Measurements from ENCODE around the gene RTN4RL1. TPM values are rescaled to one million over a fixed set of nuclear protein-coding genes. Genes with fewer than 3 reads are reported as not detected.
A peak's percentile ranks its signal among the peaks of the same experiment; 100 is the strongest.
"Not testable (repeated sequence)": the region's sequence is repeated elsewhere in the genome, so short reads cannot be mapped to it uniquely, and the experiment has no call there.

The RTN4RL1 gene
- polyA plus RNA-seq, 1 donor (not counting 4 experiments of a cell fraction or from before 2014, with no cell fraction given) = 2.3 TPM

DNA sequence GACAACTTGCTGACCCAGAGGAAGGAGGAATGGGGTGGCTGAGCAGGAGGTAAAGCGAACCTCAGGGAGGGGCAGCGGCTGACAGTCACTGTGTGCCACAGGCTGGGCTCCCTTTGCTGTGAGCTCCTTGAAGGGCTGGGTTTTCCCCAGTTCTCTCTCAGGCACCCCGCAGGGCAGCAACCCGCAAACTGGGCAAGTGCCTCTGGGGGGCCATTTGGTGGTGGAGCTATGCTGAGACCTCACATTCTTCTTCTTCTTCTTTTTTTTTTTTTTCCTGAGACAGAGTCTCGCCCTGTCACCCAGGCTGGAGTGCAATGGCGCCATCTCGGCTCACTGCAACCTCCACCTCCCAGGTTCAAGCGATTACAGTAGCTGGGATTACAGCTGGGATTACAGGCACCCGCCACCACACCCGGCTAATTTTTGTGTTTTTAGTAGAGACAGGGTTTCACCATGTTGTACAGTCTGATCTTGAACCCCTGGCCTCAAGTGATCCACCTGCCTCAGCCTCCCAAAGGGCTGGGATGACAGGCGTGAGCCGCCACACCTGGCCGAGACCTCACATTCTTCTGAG lies 42.3 kb downstream of the RTN4RL1 start:
- H3K36me3 ChIP-seq (ENCODE audit: control insufficient read depth in 2 of 2, extremely low read depth in 1 of 2, insufficient read depth in 2 of 2, low read length in 2 of 2); H4K20me1 ChIP-seq (ENCODE audit: control insufficient read depth, extremely low read depth, insufficient read depth, low read length); H3K9me3 ChIP-seq (ENCODE audit: control insufficient read depth, low read depth, low read length); dilution Hi-C loops (cut with MboI; ENCODE audit: extremely low pct_ligation_motif_present, low sequenced_read_pairs); H3K9me1 ChIP-seq (ENCODE audit: control insufficient read depth, extremely low read depth, insufficient read depth, low read length); DNase-seq (ENCODE audit: low read depth, low spot score); H3K9ac ChIP-seq (ENCODE audit: control insufficient read depth, extremely low read depth, insufficient read depth, low read length); H3K27me3 ChIP-seq (ENCODE audit: control insufficient read depth, extremely low read depth, insufficient read depth, low read length); H3K27ac ChIP-seq (ENCODE audit: control insufficient read depth, insufficient read depth, low read length); H2AFZ ChIP-seq (ENCODE audit: control insufficient read depth, low read length); FAIRE-seq; H3K4me2 ChIP-seq (ENCODE audit: control insufficient read depth, extremely low read depth, insufficient read depth, low read depth, low read length); H3K79me2 ChIP-seq (ENCODE audit: control insufficient read depth, insufficient read depth, low read length); H3K4me3 ChIP-seq (ENCODE audit: control insufficient read depth in 2 of 3, extremely low read depth in 1 of 3, insufficient read depth in 2 of 3, low read depth in 1 of 3, low read length in 3 of 3): not testable (repeated sequence)
- peaks cover 23% of the 10 kb centered on the region for H3K4me1 ChIP-seq (ENCODE audit: control insufficient read depth, extremely low read depth, insufficient read depth, low read length)

- no peaks in the 10 kb centered on the region for H3K9me3 ChIP-seq (ENCODE audit: control insufficient read depth, low read depth, low read length)
- H3K9ac ChIP-seq (ENCODE audit: control insufficient read depth, extremely low read depth, insufficient read depth, low read length) = no peak overlapping the region
- no peaks in the 10 kb centered on the region for H3K36me3 ChIP-seq (ENCODE audit: control insufficient read depth in 2 of 2, extremely low read depth in 1 of 2, insufficient read depth in 2 of 2, low read length in 2 of 2)
- H2AFZ ChIP-seq (ENCODE audit: control insufficient read depth, low read length) = no peak overlapping the region
- no peak overlapping the region for H3K4me3 ChIP-seq (ENCODE audit: control insufficient read depth in 2 of 3, extremely low read depth in 1 of 3, insufficient read depth in 2 of 3, low read depth in 1 of 3, low read length in 3 of 3)
- TF ChIP-seq, protein P1, sequence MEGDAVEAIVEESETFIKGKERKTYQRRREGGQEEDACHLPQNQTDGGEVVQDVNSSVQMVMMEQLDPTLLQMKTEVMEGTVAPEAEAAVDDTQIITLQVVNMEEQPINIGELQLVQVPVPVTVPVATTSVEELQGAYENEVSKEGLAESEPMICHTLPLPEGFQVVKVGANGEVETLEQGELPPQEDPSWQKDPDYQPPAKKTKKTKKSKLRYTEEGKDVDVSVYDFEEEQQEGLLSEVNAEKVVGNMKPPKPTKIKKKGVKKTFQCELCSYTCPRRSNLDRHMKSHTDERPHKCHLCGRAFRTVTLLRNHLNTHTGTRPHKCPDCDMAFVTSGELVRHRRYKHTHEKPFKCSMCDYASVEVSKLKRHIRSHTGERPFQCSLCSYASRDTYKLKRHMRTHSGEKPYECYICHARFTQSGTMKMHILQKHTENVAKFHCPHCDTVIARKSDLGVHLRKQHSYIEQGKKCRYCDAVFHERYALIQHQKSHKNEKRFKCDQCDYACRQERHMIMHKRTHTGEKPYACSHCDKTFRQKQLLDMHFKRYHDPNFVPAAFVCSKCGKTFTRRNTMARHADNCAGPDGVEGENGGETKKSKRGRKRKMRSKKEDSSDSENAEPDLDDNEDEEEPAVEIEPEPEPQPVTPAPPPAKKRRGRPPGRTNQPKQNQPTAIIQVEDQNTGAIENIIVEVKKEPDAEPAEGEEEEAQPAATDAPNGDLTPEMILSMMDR (optimal IDR thresholded peaks at IDR 0.05 in 1 of 3, IDR thresholded peaks at IDR 0.05 in 1 of 3, conservative IDR thresholded peaks at IDR 0.05 in 1 of 3; ENCODE audit: extremely low read depth in 1 of 3, insufficient read depth in 2 of 3, low read length in 3 of 3) = no peak
- no peak for TF ChIP-seq EZH2 (IDR thresholded peaks at IDR 0.05; ENCODE audit: low read length)
- no peak overlapping the region for H3K4me2 ChIP-seq (ENCODE audit: control insufficient read depth, extremely low read depth, insufficient read depth, low read depth, low read length)
- DNase-seq (ENCODE audit: low read depth, low spot score) (no peak), FAIRE-seq (no peak)
- no peaks in the 10 kb centered on the region for H3K27me3 ChIP-seq (ENCODE audit: control insufficient read depth, extremely low read depth, insufficient read depth, low read length)
- peak overlapping the region; percentile 59 for H3K27ac ChIP-seq (ENCODE audit: control insufficient read depth, insufficient read depth, low read length)
- no peaks in the 10 kb centered on the region for H4K20me1 ChIP-seq (ENCODE audit: control insufficient read depth, extremely low read depth, insufficient read depth, low read length)
- H3K4me1 ChIP-seq (ENCODE audit: control insufficient read depth, extremely low read depth, insufficient read depth, low read length) = peaks cover 14% of the 10 kb centered on the region
- H3K79me2 ChIP-seq (ENCODE audit: control insufficient read depth, insufficient read depth, low read length) = no peaks in the 10 kb centered on the region
- H3K9me1 ChIP-seq (ENCODE audit: control insufficient read depth, extremely low read depth, insufficient read depth, low read length) = no peaks in the 10 kb centered on the region
- dilution Hi-C loops (cut with MboI; ENCODE audit: extremely low pct_ligation_motif_present, low sequenced_read_pairs) = no loop called here
Observed at GRCh38 chr17:1980665-1981250, 44.4 kb downstream of the RTN4RL1 start.

Measured in keratinocyte (primary cell).